Body of pancreas (tissue), 4 donors: ENCODE data around the gene TENM4. TPM values are rescaled to one million over a fixed set of nuclear protein-coding genes. Genes with fewer than 3 reads are reported as not detected.

Source experiments
- ATAC-seq: fragments of 150-250 bp; one replicate; pipeline ENCODE4 v1.9.1; 2016
- DNase-seq, 4 donors: peaks; one replicate each; pipeline ENCODE4 v3.0.0-alpha.2; 2019
- H3K27ac ChIP-seq, 4 donors: fragments of 200-600 bp; sonication (generic); 1 replicate in 3 of 4; 2 replicates in 1 of 4; pipeline versions ENCODE4 v1.5.1 to v1.6.1; 2016 to 2019; ENCODE audit warnings: mild to moderate bottlenecking in 1 of 4, mixed read lengths in 1 of 4, moderate library complexity in 1 of 4
- H3K27me3 ChIP-seq, 2 donors: fragments of 200-600 bp; sonication (generic); one replicate each; pipeline ENCODE4 v1.6.0; 2016; ENCODE audit warnings: mild to moderate bottlenecking in 1 of 2
- H3K36me3 ChIP-seq, 2 donors: fragments of 200-600 bp; sonication (generic); replicated peaks in 1 of 2; 2 replicates each; pipeline ENCODE4 v1.5.1; 2016; ENCODE audit warnings: low read depth in 2 of 2; ENCODE audit not compliant: insufficient read depth in 1 of 2
- H3K4me1 ChIP-seq: fragments of 200-600 bp; sonication (generic); one replicate; pipeline ENCODE4 v1.6.0; 2016
- H3K4me3 ChIP-seq, 2 donors: fragments of 200-600 bp; sonication (generic); 1 replicate in 1 of 2; 2 replicates in 1 of 2; pipeline ENCODE4 v1.5.1; 2016 to 2019
- H3K9me3 ChIP-seq, 3 donors: fragments of 200-600 bp; sonication (generic); 1 replicate in 2 of 3; 2 replicates in 1 of 3; pipeline ENCODE4 v1.5.1; 2016
- POLR2A ChIP-seq, 3 donors: fragments of 450-650 bp; IDR thresholded peaks; one replicate each; pipeline ENCODE4 v1.6.1; 2016; ENCODE audit warnings: antibody characterized with exemption in 3 of 3, mild to moderate bottlenecking in 2 of 3
- WGBS, 2 donors: methylation state at CpG; one replicate each; pipeline ENCODE4 v1.1.5; 2017; 5-methylcytosine and 5-hydroxymethylcytosine counted together
- intact Hi-C: fragments of 100-400 bp; cut with DNase I; formaldehyde crosslinking; loops from one replicate; pipeline ENCODE4 v1.15.1; 2023
- total RNA-seq, 2 donors: library from RNA; depleted of rRNA; stranded (reverse); fragments of >200 nt; gene quantifications; one replicate each; pipeline ENCODE4 v1.1.0, GENCODE V29; 2016
- TF ChIP-seq, protein P1 (sequence below), 7 experiments: fragments of 450-650 bp in 4 of 7; fragments of 200-600 bp in 3 of 7; sonication (generic) in 3 of 7; IDR thresholded peaks; one replicate each; pipeline ENCODE4 v1.5.1; 2016 to 2019; ENCODE audit warnings: antibody characterized with exemption in 7 of 7

TENM4 gene
- total RNA-seq, 2 donors from 2014 or later, result 0.78 to 6.6 TPM

DNA sequence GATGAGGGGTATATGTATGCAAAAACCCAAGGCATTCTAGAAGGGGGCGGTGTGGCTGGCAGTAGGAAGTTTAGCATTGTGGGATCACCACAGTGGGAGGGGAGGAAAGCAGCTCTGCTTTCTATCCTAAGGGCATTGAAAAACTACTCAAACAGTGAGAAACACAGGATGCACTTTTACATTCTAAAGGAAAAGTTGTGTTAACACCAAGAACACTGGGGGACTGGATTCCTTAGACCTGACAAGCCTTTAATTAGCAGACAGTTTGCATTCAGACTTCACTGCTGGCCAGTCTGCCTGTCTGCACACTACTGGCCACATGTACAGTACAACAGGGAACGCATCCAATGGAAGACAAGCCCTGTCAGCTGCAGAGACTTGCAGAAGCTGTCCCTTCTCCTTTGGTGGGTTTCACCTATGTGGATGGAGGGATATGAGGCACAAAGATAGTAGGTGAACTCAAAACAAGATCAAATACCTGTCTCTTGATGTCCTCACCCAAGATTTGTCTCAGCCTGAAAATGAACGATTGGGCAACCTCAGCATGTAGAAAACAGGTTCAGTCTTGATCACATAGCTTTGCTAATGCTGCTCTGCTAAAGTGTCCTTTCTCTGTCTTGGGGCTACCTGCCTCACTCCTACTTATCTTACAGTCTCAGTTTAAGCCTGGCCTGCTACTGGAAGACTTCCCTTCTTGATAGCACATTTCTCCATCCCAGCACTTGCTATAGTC is 64.8 kb downstream of the TENM4 start:
- Histone ChIP-seq H3K9me3 (no peaks in the 10 kb centered on the region), H3K4me3 (no peak overlapping the region), H3K36me3 (no peaks in the 10 kb centered on the region), H3K4me1 (no peaks in the 10 kb centered on the region), H3K27me3 (no peaks in the 10 kb centered on the region), H3K27ac (no peak overlapping the region)
- TF ChIP-seq, protein P1, sequence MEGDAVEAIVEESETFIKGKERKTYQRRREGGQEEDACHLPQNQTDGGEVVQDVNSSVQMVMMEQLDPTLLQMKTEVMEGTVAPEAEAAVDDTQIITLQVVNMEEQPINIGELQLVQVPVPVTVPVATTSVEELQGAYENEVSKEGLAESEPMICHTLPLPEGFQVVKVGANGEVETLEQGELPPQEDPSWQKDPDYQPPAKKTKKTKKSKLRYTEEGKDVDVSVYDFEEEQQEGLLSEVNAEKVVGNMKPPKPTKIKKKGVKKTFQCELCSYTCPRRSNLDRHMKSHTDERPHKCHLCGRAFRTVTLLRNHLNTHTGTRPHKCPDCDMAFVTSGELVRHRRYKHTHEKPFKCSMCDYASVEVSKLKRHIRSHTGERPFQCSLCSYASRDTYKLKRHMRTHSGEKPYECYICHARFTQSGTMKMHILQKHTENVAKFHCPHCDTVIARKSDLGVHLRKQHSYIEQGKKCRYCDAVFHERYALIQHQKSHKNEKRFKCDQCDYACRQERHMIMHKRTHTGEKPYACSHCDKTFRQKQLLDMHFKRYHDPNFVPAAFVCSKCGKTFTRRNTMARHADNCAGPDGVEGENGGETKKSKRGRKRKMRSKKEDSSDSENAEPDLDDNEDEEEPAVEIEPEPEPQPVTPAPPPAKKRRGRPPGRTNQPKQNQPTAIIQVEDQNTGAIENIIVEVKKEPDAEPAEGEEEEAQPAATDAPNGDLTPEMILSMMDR (IDR thresholded peaks at IDR 0.05), result no peak
- no peak for TF ChIP-seq POLR2A (IDR thresholded peaks at IDR 0.05)
- ATAC-seq (no peak), DNase-seq (no peak)
- WGBS, 2 donors, result 44 to 69% methylated on average over 3 of the region's 3 CpGs
- intact Hi-C loops, result no loop called here

DNA sequence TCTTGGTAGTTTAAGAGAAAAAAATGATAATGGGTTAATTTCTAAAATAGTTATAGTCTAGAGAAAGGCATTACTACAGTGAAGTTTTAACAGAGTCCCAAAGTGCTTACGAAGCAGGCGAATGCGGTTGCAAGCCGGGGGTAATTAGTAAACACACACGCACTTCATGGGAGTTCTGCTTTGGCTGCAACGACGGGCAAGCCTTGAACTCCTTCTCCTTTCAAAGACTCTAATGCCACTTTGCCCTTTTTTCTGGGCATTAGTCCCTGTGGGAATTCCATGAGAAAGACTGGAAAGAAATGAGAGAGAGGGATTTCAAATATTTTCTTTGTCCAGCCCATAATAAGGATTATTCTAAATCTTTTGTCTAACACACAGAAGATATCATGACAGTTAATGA is 66.1 kb downstream of the TENM4 start:
- Histone ChIP-seq H3K4me3 (no peak overlapping the region), H3K9me3 (no peaks in the 10 kb centered on the region), H3K27ac (no peak overlapping the region), H3K27me3 (no peaks in the 10 kb centered on the region), H3K36me3 (no peaks in the 10 kb centered on the region), H3K4me1 (no peaks in the 10 kb centered on the region)
- 45 to 68% methylated on average over 7 of the region's 7 CpGs for WGBS, 2 donors
- intact Hi-C loops, result no loop called here
- no peak for TF ChIP-seq POLR2A (IDR thresholded peaks at IDR 0.05)
- TF ChIP-seq, protein P1 (IDR thresholded peaks at IDR 0.05), result no peak
- DNase-seq (no peak), ATAC-seq (no peak)

DNA sequence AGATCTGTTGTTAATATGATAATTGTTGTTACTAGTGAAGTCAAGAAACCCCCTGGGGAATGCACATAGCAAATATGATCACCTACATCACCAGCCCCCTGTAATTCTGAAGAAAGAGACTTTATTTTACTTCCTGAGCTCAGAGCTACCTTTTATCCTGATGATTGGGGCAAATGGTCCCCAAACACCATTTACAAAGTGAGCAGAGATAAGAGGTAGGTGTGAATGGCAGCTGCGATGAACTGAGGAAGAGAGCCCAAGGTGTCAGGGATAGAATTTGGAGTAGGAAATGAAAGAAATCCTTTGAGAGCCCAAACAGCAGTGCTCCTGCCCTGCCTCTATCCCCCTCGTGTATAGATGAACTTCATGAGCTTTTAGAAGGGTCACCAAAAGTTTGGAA is 69.1 kb downstream of the TENM4 start:
- no peak overlapping the region for H3K4me3 ChIP-seq
- no peaks in the 10 kb centered on the region for H3K9me3 ChIP-seq
- intact Hi-C loops, result no loop called here
- H3K4me1 ChIP-seq, result no peaks in the 10 kb centered on the region
- TF ChIP-seq, protein P1 (IDR thresholded peaks at IDR 0.05), result no peak
- no peak for TF ChIP-seq POLR2A (IDR thresholded peaks at IDR 0.05)
- H3K27ac ChIP-seq, result no peak overlapping the region
- ATAC-seq (no peak), DNase-seq (no peak)
- 21% methylated on average over 2 of the region's 2 CpGs for WGBS, 2 donors
- no peaks in the 10 kb centered on the region for H3K27me3 ChIP-seq
- no peaks in the 10 kb centered on the region for H3K36me3 ChIP-seq

DNA sequence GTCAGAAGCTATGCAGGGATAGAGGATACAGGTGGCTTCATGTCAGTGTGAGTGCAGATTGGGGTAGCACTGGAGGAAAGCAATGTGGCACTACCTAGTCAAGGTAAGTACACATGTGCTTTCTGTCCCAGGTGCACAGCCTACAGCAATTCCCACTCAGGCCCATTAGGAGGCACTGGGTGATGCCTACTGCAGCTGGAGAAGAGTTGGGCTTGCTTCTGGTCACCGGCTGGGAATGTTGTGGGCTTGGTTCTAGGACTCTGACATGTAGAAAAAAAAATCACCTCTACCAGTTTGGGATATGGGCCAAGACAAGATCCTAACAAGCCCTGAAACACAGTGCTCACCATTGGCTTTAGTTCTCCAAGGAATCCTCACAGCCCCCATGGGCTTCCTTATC is 69.7 kb downstream of the TENM4 start:
- Histone ChIP-seq H3K27me3 (no peaks in the 10 kb centered on the region), H3K4me1 (no peaks in the 10 kb centered on the region), H3K36me3 (no peaks in the 10 kb centered on the region), H3K27ac (no peak overlapping the region), H3K9me3 (no peaks in the 10 kb centered on the region), H3K4me3 (no peak overlapping the region)
- TF ChIP-seq, protein P1 (IDR thresholded peaks at IDR 0.05), result no peak
- TF ChIP-seq POLR2A (IDR thresholded peaks at IDR 0.05), result no peak
- DNase-seq (no peak), ATAC-seq (no peak)
- WGBS, 2 donors, result 20 to 47% methylated on average over 1 of the region's 1 CpG
- intact Hi-C loops, result no loop called here

DNA sequence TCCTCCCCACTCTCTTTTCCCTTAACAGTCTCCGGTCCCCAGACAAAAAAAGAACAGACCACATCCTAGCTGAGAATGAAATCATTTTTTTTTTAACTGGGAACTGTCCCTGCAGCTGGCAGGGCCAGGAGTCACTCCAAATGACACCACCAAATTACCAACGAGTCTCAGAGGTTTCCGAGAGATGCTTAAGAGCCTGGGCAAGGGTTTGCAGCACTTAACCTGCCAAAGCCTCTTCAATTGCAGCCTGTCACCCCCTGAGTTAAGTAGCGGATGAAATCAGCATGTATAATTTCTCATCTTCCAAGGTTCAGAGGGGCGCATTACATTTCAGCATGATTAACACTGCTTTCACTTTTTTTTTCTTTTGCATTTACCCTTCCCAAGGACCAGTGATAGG is 71.8 kb downstream of the TENM4 start:
- H3K4me1 ChIP-seq, result no peaks in the 10 kb centered on the region

More for the DNA sequence above, 71.8 kb downstream of the TENM4 start:
- TF ChIP-seq POLR2A (IDR thresholded peaks at IDR 0.05), result no peak
- TF ChIP-seq, protein P1 (IDR thresholded peaks at IDR 0.05), result no peak
- intact Hi-C loops, result no loop called here
- Histone ChIP-seq H3K4me3 (no peak overlapping the region), H3K27me3 (no peaks in the 10 kb centered on the region), H3K27ac (no peak overlapping the region), H3K9me3 (no peaks in the 10 kb centered on the region), H3K36me3 (no peaks in the 10 kb centered on the region)
- DNase-seq, result no peak
- no peak for ATAC-seq
- WGBS, 2 donors, result 58 to 74% methylated on average over 5 of the region's 5 CpGs
